Large intestine (tissue), 3 donors: ENCODE data around the gene SGK1. TPM values are rescaled to one million over a fixed set of nuclear protein-coding genes. Genes with fewer than 3 reads are reported as not detected.
A peak's percentile ranks its signal among the peaks of the same experiment; 100 is the strongest.
"Not testable (repeated sequence)": the region's sequence is repeated elsewhere in the genome, so short reads cannot be mapped to it uniquely, and the experiment has no call there.

Experiments used
- DNase-seq, 2 donors: peaks; one replicate each; pipeline versions ENCODE4 v3.0.0 to v3.0.0-alpha.2; 2013
- H3K27ac ChIP-seq: one replicate; pipeline ENCODE4 v1.5.1; 2013; ENCODE audit warnings: low read length
- H3K27me3 ChIP-seq: 2 replicates; pipeline ENCODE4 v1.6.1; 2013; ENCODE audit warnings: low read length; ENCODE audit not compliant: control insufficient read depth, insufficient read depth
- H3K36me3 ChIP-seq: 2 replicates; pipeline ENCODE4 v1.6.1; 2013; ENCODE audit warnings: low read length; ENCODE audit not compliant: control insufficient read depth, insufficient read depth
- H3K4me1 ChIP-seq: one replicate; pipeline ENCODE4 v1.6.1; 2013; ENCODE audit warnings: low read length; ENCODE audit not compliant: control insufficient read depth, insufficient read depth
- H3K4me3 ChIP-seq: one replicate; pipeline ENCODE4 v1.5.1; 2013; ENCODE audit warnings: low read length
- H3K9me3 ChIP-seq: one replicate; pipeline ENCODE4 v1.6.1; 2013; ENCODE audit warnings: mild to moderate bottlenecking, low read depth, low read length, moderate library complexity; ENCODE audit not compliant: control insufficient read depth
- WGBS: methylation state at CpG from one replicate; pipeline ENCODE4 v1.1.5; 2013; ENCODE audit warnings: low lambda C conversion rate; ENCODE audit not compliant: insufficient coverage; 5-methylcytosine and 5-hydroxymethylcytosine counted together
- polyA plus RNA-seq: library from polyadenylated mRNA; unstranded; fragments of 120-200 nt; gene quantifications from one replicate; pipeline ENCODE4 v1.2.1, GENCODE V29; 2013

The SGK1 gene
- polyA plus RNA-seq, 1 donor, result 41.2 TPM

DNA sequence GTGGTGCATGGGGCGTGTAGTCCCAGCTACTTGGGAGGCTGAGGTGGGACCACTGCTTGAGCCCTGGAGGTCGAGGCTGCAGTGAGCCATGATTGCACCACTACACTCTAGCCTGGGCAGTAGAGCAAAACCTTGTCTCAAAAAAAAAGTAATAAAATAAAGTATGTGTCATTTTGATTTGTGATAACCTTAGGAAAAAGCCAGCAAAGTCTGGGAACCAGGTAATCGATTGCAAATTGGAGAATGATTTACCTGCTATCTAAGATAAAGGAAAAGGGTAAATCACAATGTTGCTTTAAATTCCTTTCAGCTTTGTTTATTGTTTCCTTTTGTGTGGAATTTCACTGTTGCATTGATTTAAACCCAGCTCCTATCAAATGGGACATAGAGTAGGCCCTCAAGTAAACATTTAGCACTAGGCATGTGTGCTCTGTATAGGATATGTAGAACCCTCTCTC, 59.0 kb downstream of the SGK1 start:
- Histone ChIP-seq H3K4me1 (no peaks in the 10 kb centered on the region), H3K36me3 (no peaks in the 10 kb centered on the region), H3K4me3 (no peak overlapping the region), H3K27ac (no peak overlapping the region), H3K27me3 (no peaks in the 10 kb centered on the region), H3K9me3 (no peaks in the 10 kb centered on the region)
- no CpG with 5 or more reads among the region's 3 CpGs for WGBS
- no peak for DNase-seq

DNA sequence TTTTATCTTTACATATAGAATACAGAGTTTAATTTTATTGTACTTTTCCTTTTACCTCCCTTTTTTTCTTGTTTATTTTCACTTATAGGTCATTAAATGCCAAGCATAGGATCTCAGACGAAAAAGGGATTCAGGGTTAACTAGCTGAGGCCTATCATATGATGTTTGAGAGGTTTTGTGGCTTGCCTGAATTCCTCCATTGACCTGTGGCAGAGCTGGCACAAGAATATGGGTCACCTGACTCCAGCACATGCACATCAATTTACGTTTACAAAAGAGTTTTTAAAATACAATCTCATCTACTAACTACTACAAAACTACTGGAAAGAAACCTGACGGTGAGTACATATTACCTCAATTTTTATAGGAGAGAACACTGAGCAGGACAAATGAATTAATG, 60.4 kb downstream of the SGK1 start:
- WGBS, result no CpG with 5 or more reads among the region's 3 CpGs
- H3K27ac ChIP-seq, result no peak overlapping the region
- H3K9me3 ChIP-seq, result no peaks in the 10 kb centered on the region
- no peaks in the 10 kb centered on the region for H3K4me1 ChIP-seq
- no peak overlapping the region for H3K4me3 ChIP-seq
- no peaks in the 10 kb centered on the region for H3K36me3 ChIP-seq
- no peak for DNase-seq
- no peaks in the 10 kb centered on the region for H3K27me3 ChIP-seq

DNA sequence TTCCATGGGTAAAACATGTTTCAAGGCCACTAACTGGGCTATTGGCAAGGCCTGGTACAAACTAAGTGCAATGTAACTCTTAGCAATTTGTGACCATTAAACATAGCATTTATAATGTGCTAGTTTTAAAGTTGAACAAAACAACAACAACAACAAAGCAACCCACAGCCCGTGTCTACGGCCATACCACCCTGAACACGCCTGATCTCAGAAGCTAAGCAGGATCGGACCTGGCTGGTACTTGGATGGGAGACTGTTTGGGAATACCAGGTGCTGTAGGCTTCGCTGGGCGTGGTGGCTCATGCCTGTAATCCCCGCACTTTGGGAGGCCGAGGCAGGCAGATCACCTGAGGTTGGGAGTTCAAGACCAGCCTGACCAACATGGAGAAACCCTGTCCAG, 61.0 kb downstream of the SGK1 start:
- no peak for DNase-seq
- H3K36me3 ChIP-seq, result no peaks in the 10 kb centered on the region
- 100% methylated on average over 1 of the region's 8 CpGs for WGBS

DNA sequence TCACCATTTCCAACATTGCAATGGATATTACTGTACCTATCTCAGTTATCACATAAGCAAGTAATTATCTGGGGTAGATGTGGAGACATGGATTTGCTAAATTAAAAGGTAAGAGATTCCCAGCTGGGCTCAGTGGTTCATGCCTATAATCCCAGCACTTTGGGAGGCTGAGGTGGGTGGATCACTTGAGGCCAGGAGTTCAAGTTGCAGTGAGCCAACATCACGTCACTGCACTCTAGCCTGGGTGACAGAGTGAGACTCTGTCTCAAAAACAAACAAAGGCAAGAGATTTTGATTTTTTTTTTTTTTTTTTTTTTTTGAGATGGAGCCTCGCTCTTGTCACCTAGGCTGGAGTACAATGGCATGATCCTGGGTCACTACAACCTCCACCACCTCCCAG, 62.6 kb downstream of the SGK1 start:
- not testable (repeated sequence) for H3K4me1 ChIP-seq, H3K4me3 ChIP-seq, H3K9me3 ChIP-seq, H3K27me3 ChIP-seq, DNase-seq, H3K36me3 ChIP-seq, H3K27ac ChIP-seq
- no CpG with 5 or more reads among the region's 2 CpGs for WGBS

More for the DNA sequence above, 61.0 kb downstream of the SGK1 start:
- no peak overlapping the region for H3K4me3 ChIP-seq
- no peaks in the 10 kb centered on the region for H3K4me1 ChIP-seq
- no peaks in the 10 kb centered on the region for H3K27me3 ChIP-seq
- H3K9me3 ChIP-seq, result no peaks in the 10 kb centered on the region
- H3K27ac ChIP-seq, result no peak overlapping the region

DNA sequence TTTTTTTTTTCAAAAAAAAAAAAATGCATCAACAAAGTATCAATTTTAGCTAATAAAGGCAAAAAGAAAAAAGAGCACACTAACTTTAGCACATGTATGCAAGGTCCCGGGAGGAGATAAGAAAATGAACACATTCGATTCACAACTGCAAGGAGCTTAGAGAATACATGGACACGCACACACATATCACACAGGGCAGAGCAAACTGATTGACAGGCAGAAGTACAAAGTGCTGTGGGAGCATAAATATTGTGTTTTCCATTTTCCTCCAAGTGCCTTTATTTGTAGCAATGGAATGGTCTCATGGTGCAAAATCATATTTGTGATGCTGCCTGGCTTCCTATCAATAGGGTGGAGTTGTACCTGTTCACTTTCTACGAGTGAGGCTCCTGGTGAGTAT, 63.8 kb downstream of the SGK1 start:
- Histone ChIP-seq H3K9me3 (no peaks in the 10 kb centered on the region), H3K36me3 (no peaks in the 10 kb centered on the region), H3K4me3 (no peak overlapping the region), H3K27ac (no peak overlapping the region), H3K4me1 (peaks cover 4% of the 10 kb centered on the region), H3K27me3 (no peaks in the 10 kb centered on the region)
- no CpG with 5 or more reads among the region's 4 CpGs for WGBS
- no peak for DNase-seq

DNA sequence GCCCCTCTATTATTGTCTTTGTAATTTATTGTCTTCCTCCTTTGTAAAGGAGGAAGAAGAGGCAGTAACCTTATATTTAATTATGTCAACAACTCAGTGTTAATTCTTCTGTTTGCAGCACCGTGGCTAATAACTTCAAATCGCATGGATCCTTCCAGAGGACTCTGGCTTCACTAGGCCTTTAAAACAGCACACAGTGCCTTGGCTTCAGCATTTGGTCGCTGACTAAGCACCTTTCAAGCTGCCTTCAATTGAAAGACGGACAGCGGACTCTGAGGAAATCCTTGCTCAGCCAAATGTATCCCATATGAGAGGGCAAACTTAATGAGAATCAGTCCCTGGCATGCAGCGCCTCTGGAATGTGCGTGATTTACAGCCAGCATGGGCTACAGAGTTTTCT, 64.2 kb downstream of the SGK1 start:
- Histone ChIP-seq H3K27ac (no peak overlapping the region), H3K9me3 (no peaks in the 10 kb centered on the region), H3K4me1 (peaks cover 4% of the 10 kb centered on the region), H3K27me3 (no peaks in the 10 kb centered on the region), H3K36me3 (no peaks in the 10 kb centered on the region), H3K4me3 (no peak overlapping the region)
- DNase-seq, result peak; percentile 20
- 59% methylated on average over 3 of the region's 7 CpGs for WGBS

DNA sequence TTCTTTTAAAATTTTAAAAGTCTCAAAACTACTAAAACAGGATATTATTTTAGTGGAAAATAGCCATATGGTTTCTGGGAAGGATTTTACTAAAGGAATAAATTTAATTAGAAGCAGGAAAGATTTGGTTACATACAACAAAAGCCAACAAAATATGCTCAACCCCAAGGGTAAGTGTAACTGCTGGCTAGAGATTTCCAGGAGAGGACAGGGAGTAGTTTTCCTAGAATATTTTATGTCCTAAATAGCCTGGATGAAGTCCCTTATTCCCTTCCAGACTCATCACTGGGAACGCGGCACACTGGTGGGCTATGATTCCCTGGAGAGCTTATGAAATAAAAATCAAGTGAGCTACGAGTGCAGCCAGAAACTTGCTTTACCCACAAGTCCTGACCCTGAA, 66.6 kb downstream of the SGK1 start:
- WGBS, result no CpG with 5 or more reads among the region's 3 CpGs
- Histone ChIP-seq H3K4me1 (peaks cover 4% of the 10 kb centered on the region), H3K27me3 (no peaks in the 10 kb centered on the region), H3K9me3 (no peaks in the 10 kb centered on the region), H3K4me3 (no peak overlapping the region), H3K36me3 (no peaks in the 10 kb centered on the region), H3K27ac (no peak overlapping the region)
- no peak for DNase-seq

DNA sequence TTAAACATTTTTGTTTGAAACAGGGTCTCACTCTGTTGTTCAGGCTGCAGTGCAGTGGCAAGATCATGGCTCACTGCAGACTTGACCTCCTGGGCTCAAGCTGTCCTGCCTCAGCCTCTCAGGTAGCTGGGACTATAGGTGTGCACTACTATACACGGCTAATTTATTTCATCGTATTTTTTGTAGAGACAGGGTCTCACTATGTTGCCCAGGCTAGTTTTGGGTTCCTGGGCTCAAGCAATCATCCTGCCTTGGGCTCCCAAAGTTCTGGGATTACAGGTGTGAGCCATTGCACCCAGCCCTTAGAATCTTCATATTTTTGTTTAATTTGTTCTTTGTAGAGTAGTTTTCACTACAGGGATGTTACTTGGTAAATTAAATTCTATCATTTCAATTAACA, 67.1 kb downstream of the SGK1 start:
- no CpG with 5 or more reads among the region's 2 CpGs for WGBS
- Histone ChIP-seq H3K27ac (no peak overlapping the region), H3K27me3 (no peaks in the 10 kb centered on the region), H3K9me3 (no peaks in the 10 kb centered on the region), H3K4me1 (peaks cover 4% of the 10 kb centered on the region), H3K4me3 (no peak overlapping the region), H3K36me3 (no peaks in the 10 kb centered on the region)
- no peak for DNase-seq

DNA sequence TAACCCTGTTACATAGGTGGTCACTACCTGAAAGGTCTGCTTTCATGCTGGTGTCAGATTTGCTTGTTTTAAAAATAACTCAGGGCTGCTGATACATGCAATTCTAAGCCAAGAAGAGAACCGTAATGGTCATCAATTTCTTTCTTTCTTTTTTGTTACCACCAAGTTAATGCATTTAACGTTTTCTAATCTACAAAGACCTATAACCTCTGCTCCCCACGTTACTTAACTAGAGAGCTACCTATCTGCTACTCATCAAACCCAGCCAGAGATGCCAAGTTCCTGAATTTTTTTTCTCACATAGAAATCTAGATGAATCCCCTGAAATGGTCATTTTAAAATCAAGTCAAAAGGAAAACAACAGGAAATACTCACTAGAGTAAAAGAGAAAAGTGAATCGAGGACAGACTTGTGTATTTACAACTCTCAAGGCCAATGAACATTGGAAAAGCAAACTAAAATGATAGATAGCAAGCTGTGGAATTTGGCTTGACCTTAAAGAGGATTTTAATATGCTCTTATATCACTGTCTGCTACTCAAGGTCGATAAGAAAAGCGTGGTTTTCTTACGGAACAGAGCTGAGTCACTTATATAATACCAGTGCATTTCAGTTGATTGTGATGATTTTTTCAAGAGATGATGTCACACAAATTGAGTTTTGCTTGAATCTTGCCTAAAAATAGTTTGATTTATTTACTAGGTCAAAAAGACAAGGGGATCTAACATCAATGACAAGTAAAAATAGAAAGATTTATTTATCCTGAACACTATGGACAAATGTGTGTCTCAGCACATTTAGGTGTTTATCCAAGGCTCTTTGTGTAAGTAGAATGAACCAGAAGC, 67.9 kb downstream of the SGK1 start:
- 19% methylated on average over 6 of the region's 7 CpGs for WGBS
- Histone ChIP-seq H3K27me3 (no peaks in the 10 kb centered on the region), H3K4me3 (no peak overlapping the region), H3K27ac (peak overlapping the region; percentile 5), H3K36me3 (no peaks in the 10 kb centered on the region), H3K9me3 (no peaks in the 10 kb centered on the region), H3K4me1 (peaks cover 4% of the 10 kb centered on the region)
- DNase-seq, result peak; percentile 11 to 47

DNA sequence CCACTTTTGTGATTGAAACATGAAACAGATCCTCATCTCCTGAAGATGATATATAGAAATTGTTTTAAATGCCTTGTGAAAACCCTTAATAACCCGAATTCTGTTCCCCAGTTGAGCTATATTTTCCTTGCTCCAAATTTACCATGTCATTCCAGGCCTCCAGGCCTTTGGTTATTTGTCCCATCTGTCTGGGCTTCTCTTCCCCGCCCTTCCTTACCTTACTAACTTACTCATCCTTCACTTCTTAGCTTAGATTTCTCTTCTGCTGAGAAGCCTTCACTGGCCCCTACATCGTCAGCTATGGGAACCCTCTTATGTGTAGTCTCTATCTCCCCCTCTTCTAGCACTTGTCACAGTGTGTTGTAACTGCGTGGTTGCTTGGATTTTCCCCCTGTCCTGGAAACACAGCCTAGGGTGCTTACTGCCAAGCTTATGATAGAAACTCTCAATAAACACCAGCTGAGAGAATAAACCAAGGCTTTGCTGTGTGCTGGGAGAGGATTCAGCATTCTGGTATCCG, 68.6 kb downstream of the SGK1 start:
- 81% methylated on average over 2 of the region's 5 CpGs for WGBS
- H3K4me1 ChIP-seq, result peaks cover 4% of the 10 kb centered on the region
- no peaks in the 10 kb centered on the region for H3K36me3 ChIP-seq
- no peaks in the 10 kb centered on the region for H3K27me3 ChIP-seq
- H3K9me3 ChIP-seq, result no peaks in the 10 kb centered on the region
- no peak overlapping the region for H3K27ac ChIP-seq
- DNase-seq, result no peak
- H3K4me3 ChIP-seq, result no peak overlapping the region
